Gastrocnemius medialis (tissue), 4 donors: ENCODE measurements around the gene WNT5A. TPM values are rescaled to one million over a fixed set of nuclear protein-coding genes. Genes with fewer than 3 reads are reported as not detected.

Experiments used
- ATAC-seq, 2 donors: fragments of 150-250 bp; one replicate each; pipeline ENCODE4 v1.9.1; 2016
- DNase-seq, 2 donors: peaks; one replicate each; pipeline ENCODE4 v3.0.0-alpha.2; 2019
- H3K27ac ChIP-seq, 4 donors: fragments of 200-600 bp; sonication (generic); 1 replicate in 1 of 4; 2 replicates in 3 of 4; pipeline ENCODE4 v1.5.1; 2016 to 2018; ENCODE audit warnings: mild to moderate bottlenecking in 2 of 4, moderate library complexity in 1 of 4
- H3K27me3 ChIP-seq, 3 donors: fragments of 200-600 bp; sonication (generic) in 2 of 3; 1 replicate in 1 of 3; 2 replicates in 2 of 3; pipeline versions ENCODE4 v1.5.1 to v1.6.0; 2016 to 2019; ENCODE audit warnings: mild to moderate bottlenecking in 1 of 3, moderate library complexity in 1 of 3
- H3K36me3 ChIP-seq, 2 donors: fragments of 200-600 bp; sonication (generic) in 1 of 2; one replicate each; pipeline ENCODE4 v1.5.1; 2017 to 2018
- H3K4me1 ChIP-seq, 2 donors: fragments of 200-600 bp; sonication (generic) in 1 of 2; one replicate each; pipeline ENCODE4 v1.5.1; 2016 to 2017; ENCODE audit warnings: mild to moderate bottlenecking in 2 of 2
- H3K4me3 ChIP-seq, 4 donors: fragments of 200-600 bp; sonication (generic) in 3 of 4; 1 replicate in 1 of 4; 2 replicates in 3 of 4; pipeline ENCODE4 v1.5.1; 2016 to 2019; ENCODE audit warnings: mild to moderate bottlenecking in 2 of 4
- H3K9me3 ChIP-seq, 3 donors: fragments of 200-600 bp; sonication (generic) in 2 of 3; 1 replicate in 1 of 3; 2 replicates in 2 of 3; pipeline ENCODE4 v1.5.1; 2016 to 2019
- POLR2A ChIP-seq, 2 donors: fragments of 450-650 bp; IDR thresholded peaks; one replicate each; pipeline ENCODE4 v1.6.1; 2017; ENCODE audit warnings: antibody characterized with exemption in 2 of 2, mild to moderate bottlenecking in 2 of 2, moderate library complexity in 2 of 2
- in situ Hi-C, 4 donors: fragments of 200-750 bp; cut with MboI; loops; one replicate each; pipeline versions ENCODE4 v1.15.0 to v1.8.0; 2017; ENCODE audit warnings: low sequenced_read_pairs in 4 of 4
- intact Hi-C: fragments of 100-400 bp; cut with DNase I; formaldehyde crosslinking; loops from one replicate; pipeline ENCODE4 v1.15.1; 2023; ENCODE audit warnings: low total_unique reads
- total RNA-seq, 4 donors: library from RNA; depleted of rRNA; stranded (reverse); fragments of >200 nt; gene quantifications; one replicate each; pipeline versions ENCODE4 v1.1.0 to v1.2.3, GENCODE V29; 2016
- TF ChIP-seq, protein P1 (sequence below), 5 experiments: fragments of 450-650 bp in 3 of 5; fragments of 200-600 bp in 2 of 5; sonication (generic) in 2 of 5; IDR thresholded peaks in 4 of 5; conservative IDR thresholded peaks in 1 of 5; 1 replicate in 4 of 5; 2 replicates in 1 of 5; pipeline ENCODE4 v1.5.1; 2016 to 2019; ENCODE audit warnings: antibody characterized with exemption in 5 of 5, mild to moderate bottlenecking in 3 of 5, moderate library complexity in 3 of 5

The WNT5A gene
- total RNA-seq, 4 donors from 2014 or later = 1.6 to 2.9 (median 1.9) TPM

- TF ChIP-seq, protein P1, sequence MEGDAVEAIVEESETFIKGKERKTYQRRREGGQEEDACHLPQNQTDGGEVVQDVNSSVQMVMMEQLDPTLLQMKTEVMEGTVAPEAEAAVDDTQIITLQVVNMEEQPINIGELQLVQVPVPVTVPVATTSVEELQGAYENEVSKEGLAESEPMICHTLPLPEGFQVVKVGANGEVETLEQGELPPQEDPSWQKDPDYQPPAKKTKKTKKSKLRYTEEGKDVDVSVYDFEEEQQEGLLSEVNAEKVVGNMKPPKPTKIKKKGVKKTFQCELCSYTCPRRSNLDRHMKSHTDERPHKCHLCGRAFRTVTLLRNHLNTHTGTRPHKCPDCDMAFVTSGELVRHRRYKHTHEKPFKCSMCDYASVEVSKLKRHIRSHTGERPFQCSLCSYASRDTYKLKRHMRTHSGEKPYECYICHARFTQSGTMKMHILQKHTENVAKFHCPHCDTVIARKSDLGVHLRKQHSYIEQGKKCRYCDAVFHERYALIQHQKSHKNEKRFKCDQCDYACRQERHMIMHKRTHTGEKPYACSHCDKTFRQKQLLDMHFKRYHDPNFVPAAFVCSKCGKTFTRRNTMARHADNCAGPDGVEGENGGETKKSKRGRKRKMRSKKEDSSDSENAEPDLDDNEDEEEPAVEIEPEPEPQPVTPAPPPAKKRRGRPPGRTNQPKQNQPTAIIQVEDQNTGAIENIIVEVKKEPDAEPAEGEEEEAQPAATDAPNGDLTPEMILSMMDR (IDR thresholded peaks at IDR 0.05 in 4 of 5, conservative IDR thresholded peaks at IDR 0.05 in 1 of 5) = no peak
- TF ChIP-seq POLR2A (IDR thresholded peaks at IDR 0.05) = no peak
- in situ Hi-C loops = loop anchor here (25.0 kb wide), 4 partner anchors 242 to 992 kb away; no protein-coding TSS in a partner anchor
- DNase-seq = no peak
- Histone ChIP-seq H3K4me3 (no peak overlapping the region), H3K4me1 (peaks cover 0 to under 1% of the 10 kb centered on the region in 2 donors), H3K9me3 (no peaks in the 10 kb centered on the region), H3K27ac (no peak overlapping the region), H3K27me3 (no peaks in the 10 kb centered on the region), H3K36me3 (no peaks in the 10 kb centered on the region)
- intact Hi-C loops = no loop called here
- ATAC-seq = no peak
Measured at GRCh38 chr3:55494976-55495375, 7.9 kb upstream of the WNT5A start.

GRCh38 chr3:55492976-55493375 is 5.9 kb upstream of the WNT5A start:
- Histone ChIP-seq H3K36me3 (no peaks in the 10 kb centered on the region), H3K9me3 (no peaks in the 10 kb centered on the region), H3K4me1 (peaks cover 0 to 12% of the 10 kb centered on the region in 2 donors), H3K4me3 (no peak overlapping the region), H3K27me3 (no peaks in the 10 kb centered on the region), H3K27ac (no peak overlapping the region)
- intact Hi-C loops (no loop called here), in situ Hi-C loops (loop anchor here (25.0 kb wide), 4 partner anchors 244 to 994 kb away; no protein-coding TSS in a partner anchor)
- TF ChIP-seq POLR2A (IDR thresholded peaks at IDR 0.05) = no peak
- TF ChIP-seq, protein P1 (IDR thresholded peaks at IDR 0.05 in 4 of 5, conservative IDR thresholded peaks at IDR 0.05 in 1 of 5) = no peak
- ATAC-seq (no peak), DNase-seq (no peak)

DNA sequence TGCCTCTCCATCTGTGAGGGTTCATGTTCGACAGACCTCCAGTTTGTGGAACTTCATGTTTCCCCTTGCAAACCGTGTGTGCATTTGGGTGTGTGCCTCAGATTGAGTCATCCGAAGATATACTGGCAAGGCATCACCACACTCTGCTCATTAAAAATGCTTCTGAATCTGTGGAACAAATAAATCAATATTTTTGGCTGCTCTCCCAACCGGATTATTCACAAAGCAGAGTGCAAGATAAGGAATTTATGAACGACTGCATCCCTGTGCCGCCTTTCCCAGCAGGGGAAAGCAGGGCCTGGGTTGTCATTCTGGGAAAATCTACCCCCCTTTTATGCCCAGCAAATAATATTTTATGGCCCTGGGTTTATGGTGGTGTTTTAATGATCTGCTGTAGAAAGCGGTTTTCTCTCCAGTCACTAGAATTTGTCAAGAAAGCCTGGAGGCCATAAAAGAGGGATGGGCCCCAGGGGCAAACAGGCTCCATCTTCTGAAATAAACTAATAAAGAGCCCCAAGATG is 4.2 kb upstream of the WNT5A start:
- Histone ChIP-seq H3K4me3 (no peak overlapping the region), H3K27me3 (no peaks in the 10 kb centered on the region), H3K9me3 (no peaks in the 10 kb centered on the region), H3K27ac (no peak overlapping the region), H3K36me3 (no peaks in the 10 kb centered on the region), H3K4me1 (peaks cover 0 to 19% of the 10 kb centered on the region in 2 donors)
- intact Hi-C loops (no loop called here), in situ Hi-C loops (loop anchor here (25.0 kb wide), 4 partner anchors 246 to 996 kb away; no protein-coding TSS in a partner anchor)
- ATAC-seq = no peak
- DNase-seq = no peak
- TF ChIP-seq POLR2A (IDR thresholded peaks at IDR 0.05) = no peak
- TF ChIP-seq, protein P1 (IDR thresholded peaks at IDR 0.05 in 4 of 5, conservative IDR thresholded peaks at IDR 0.05 in 1 of 5) = no peak

DNA sequence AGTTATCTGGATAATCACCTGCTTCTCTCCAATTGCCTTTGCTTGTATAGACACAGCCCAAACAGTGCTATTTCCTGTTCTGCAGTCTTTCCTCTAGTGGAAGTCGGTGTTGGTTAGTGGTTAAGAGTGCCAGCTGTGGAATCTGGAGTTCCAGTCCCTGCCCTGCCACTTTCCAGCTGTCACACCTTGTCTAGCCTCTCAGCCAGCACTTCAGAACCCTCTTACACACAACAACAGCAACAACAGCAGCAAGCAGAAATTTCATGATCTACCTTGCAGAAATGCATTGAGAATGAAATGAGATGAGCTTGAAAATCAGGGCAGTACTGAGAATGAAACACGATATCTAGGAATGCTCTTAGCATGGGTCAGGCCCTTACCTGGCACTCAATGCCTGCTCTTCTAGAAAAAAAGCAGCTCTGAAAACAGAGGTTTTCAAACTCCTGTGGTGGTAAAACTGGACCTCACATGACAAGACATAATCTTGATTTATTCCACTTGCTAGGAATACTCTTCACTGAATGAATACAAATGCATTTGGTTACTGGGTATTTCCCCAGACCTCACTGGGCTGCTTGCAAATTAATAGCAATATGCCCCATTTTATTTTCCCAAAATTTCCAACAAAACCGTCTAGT is 3.3 kb upstream of the WNT5A start:
- no peak overlapping the region for H3K27ac ChIP-seq
- H3K9me3 ChIP-seq = no peaks in the 10 kb centered on the region
- TF ChIP-seq, protein P1 (IDR thresholded peaks at IDR 0.05 in 4 of 5, conservative IDR thresholded peaks at IDR 0.05 in 1 of 5) = no peak
- no peaks in the 10 kb centered on the region for H3K36me3 ChIP-seq
- DNase-seq (no peak), ATAC-seq (no peak)
- in situ Hi-C loops (loop anchor here (25.0 kb wide), 4 partner anchors 247 to 997 kb away; no protein-coding TSS in a partner anchor), intact Hi-C loops (no loop called here)
- peaks cover 0 to 19% of the 10 kb centered on the region in 2 donors for H3K4me1 ChIP-seq
- H3K27me3 ChIP-seq = no peaks in the 10 kb centered on the region
- H3K4me3 ChIP-seq = no peak overlapping the region
